ENCODE measurements around the gene SMPX. TPM values are rescaled to one million over a fixed set of nuclear protein-coding genes. Genes with fewer than 3 reads are reported as not detected.

The SMPX gene
- total RNA-seq, 2 donors from 2014 or later, result 2.4 TPM; not detected in 1

DNA sequence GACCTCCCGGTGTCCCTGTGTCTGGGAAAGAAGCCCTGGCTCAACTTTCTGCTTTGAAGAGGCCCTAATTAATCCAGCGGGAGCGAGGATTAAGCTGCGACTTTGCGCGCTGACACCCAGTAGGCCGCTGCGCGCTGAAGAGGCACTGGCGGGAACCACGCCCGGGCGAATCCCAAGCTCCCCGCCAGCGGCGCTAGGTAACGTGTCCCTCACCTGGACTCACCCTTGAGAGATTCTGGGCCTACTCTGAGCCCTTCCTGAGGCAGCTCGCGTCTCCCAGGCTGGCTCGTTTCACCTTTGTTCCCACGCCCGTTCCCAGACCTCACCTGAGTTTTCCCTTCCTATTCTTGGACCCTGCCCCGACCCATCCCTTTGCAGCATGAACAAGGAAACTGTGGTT lies 99.2 kb downstream of the SMPX start:
- H3K4me3 ChIP-seq, result peak overlapping the region; percentile 30

DNA sequence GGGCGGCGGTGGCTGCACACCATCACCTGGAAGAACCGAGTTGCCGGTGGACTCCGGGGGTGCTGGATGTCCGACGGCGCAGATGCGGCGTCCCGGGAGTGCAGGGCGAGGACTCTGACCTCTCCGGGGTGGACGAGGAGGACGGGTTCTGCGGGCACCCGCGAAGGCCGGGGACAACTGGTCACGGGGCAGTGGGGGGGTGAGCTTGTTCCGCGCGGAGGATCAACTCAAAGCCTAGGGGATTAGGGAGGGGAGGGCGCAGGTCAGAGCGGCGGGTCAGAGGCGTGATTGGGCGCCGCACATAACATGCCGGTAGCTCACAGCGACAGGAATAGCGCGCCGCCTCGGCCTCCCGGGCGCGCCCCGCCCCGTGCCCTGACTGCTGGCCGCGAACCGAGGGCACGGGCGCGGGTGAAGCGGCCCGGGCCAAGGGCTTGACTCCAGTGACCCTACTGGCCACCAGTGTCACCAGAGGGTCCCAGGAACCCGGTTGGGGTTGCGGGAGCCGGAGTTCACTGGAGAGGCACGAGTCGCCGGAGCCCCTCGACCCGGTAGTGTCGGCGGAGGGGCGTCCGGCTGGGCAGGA lies 99.7 kb downstream of the SMPX start, which contains the start of gene KLHL34:
KLHL34 (minus strand) TSS at position 179 of the 586 bp plus-strand sequence. CDS start 542 bp downstream, outside the sequence.
- H3K36me3 ChIP-seq, result no peaks in the 10 kb centered on the region
- H3K9me3 ChIP-seq, result no peaks in the 10 kb centered on the region
- peak within 1 kb of the TSS; percentile 55 for H3K27ac ChIP-seq
- H3K27me3 ChIP-seq, result peaks cover 7% of the 10 kb centered on the region
- TF ChIP-seq, protein P1, sequence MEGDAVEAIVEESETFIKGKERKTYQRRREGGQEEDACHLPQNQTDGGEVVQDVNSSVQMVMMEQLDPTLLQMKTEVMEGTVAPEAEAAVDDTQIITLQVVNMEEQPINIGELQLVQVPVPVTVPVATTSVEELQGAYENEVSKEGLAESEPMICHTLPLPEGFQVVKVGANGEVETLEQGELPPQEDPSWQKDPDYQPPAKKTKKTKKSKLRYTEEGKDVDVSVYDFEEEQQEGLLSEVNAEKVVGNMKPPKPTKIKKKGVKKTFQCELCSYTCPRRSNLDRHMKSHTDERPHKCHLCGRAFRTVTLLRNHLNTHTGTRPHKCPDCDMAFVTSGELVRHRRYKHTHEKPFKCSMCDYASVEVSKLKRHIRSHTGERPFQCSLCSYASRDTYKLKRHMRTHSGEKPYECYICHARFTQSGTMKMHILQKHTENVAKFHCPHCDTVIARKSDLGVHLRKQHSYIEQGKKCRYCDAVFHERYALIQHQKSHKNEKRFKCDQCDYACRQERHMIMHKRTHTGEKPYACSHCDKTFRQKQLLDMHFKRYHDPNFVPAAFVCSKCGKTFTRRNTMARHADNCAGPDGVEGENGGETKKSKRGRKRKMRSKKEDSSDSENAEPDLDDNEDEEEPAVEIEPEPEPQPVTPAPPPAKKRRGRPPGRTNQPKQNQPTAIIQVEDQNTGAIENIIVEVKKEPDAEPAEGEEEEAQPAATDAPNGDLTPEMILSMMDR (IDR thresholded peaks at IDR 0.05), result no peak
- H3K4me1 ChIP-seq, result no peaks in the 10 kb centered on the region
- peak within 1 kb of the TSS in 1 of 2 donors; percentile 55 for H3K9ac ChIP-seq (ENCODE audit: low read depth in 2 of 2, low read length in 2 of 2)
- peak within 1 kb of the TSS; percentile 30 for H3K4me3 ChIP-seq
- intact Hi-C loops (cut with DNase I), result no loop called here
- peak; percentile 31 for DNase-seq

More for the DNA sequence above, 99.2 kb downstream of the SMPX start:
- peak; percentile 66 for DNase-seq
- intact Hi-C loops (cut with DNase I), result no loop called here
- no peaks in the 10 kb centered on the region for H3K9me3 ChIP-seq
- peak overlapping the region in 1 of 2 donors; percentile 55 for H3K9ac ChIP-seq (ENCODE audit: low read depth in 2 of 2, low read length in 2 of 2)
- H3K27ac ChIP-seq, result peak overlapping the region; percentile 55
- H3K27me3 ChIP-seq, result peaks cover 7% of the 10 kb centered on the region
- TF ChIP-seq, protein P1 (IDR thresholded peaks at IDR 0.05), result no peak
- H3K4me1 ChIP-seq, result no peaks in the 10 kb centered on the region
- H3K36me3 ChIP-seq, result no peaks in the 10 kb centered on the region

DNA sequence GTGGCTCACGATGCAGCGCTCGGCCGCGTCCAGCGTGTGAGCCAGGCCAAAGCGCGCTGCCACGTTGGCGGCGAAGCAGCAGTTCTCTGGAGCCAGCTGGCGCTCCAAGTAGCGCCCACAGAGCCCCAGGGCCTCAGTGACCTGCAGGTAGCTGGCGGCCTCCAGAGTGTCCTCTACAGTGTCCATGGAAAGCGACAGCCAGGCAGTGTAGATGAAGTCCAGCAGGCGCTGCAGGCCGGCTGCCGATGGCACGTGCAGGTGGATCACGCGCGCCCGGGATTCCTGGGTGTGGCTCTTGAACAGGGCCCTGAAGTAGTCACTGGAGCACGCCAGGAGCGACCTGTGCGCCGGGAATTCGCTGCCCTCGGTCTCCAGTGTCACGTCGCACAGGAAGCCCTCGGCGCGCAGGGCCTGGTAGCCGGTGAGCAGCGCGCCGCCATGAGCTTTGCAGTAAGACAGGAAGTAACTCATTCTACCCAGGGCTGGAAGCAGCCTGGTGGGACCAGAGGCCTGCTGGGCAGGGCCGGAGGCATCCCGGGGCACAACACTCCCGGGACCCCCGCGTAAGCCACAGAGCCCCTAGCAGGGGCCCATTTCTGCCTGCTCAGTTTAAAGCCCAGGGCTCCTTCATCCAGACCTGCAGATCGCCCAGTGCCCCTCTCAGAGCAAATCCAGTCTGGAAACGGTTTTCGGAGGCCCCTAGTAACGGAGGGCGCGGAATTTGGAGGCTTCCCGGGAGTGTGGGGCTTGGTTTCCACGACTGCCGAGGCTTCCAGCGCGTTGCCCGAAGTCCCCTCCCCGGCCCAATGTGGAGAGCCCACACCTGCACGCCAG lies 100.4 kb downstream of the SMPX start:
- DNase-seq, result no peak

DNA sequence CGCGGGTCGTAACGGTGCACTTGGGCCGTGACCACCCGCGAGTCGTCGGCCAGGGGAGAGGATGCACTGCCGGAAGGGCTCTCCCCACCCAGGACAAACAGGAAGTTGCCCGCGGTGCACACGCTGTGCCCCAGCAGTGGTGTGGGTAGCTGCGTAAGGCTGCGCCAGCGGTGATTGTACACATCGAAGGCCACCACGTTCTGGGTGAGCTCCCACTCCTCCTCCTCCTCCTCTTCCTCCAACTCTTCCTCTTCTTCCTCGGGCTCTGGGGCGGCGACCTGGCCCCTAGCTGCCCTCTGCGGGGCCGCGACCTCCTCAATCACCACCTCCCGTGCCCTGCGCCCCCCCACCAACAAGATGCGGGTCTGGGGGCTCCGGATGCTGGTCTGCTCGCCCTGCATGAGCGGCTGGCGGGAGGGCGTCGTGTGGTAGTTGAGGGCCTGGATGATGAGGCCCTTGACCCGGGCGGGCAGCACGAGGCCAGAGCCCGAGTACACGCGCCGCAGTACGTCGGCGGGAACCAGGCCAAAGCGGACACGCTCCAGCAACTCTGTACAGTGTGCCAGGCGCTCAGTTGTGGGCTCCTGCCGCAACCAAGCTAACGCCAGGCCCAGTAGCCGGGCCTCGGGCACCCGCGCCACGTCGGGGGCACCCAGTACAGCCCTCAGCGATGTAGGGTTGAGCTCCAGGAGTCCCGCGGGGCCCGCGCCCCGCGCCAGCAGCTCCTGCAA lies 101.2 kb downstream of the SMPX start:
- Histone ChIP-seq H3K4me1 (no peaks in the 10 kb centered on the region), H3K27me3 (peaks cover 7% of the 10 kb centered on the region), H3K27ac (no peak overlapping the region), H3K4me3 (no peak overlapping the region), H3K9ac (ENCODE audit: low read depth in 2 of 2, low read length in 2 of 2) (no peak overlapping the region), H3K36me3 (no peaks in the 10 kb centered on the region), H3K9me3 (no peaks in the 10 kb centered on the region)
- intact Hi-C loops (cut with DNase I), result no loop called here
- TF ChIP-seq, protein P1 (IDR thresholded peaks at IDR 0.05), result no peak
- no peak for DNase-seq

More for the DNA sequence above, 100.4 kb downstream of the SMPX start:
- peaks cover 7% of the 10 kb centered on the region for H3K27me3 ChIP-seq
- H3K4me3 ChIP-seq, result peak overlapping the region; percentile 30
- TF ChIP-seq, protein P1 (IDR thresholded peaks at IDR 0.05), result no peak
- H3K36me3 ChIP-seq, result no peaks in the 10 kb centered on the region
- no peak overlapping the region for H3K27ac ChIP-seq
- no peak overlapping the region for H3K9ac ChIP-seq (ENCODE audit: low read depth in 2 of 2, low read length in 2 of 2)
- H3K4me1 ChIP-seq, result no peaks in the 10 kb centered on the region
- intact Hi-C loops (cut with DNase I), result no loop called here
- no peaks in the 10 kb centered on the region for H3K9me3 ChIP-seq

Other genes with a start within 250 kb of the SMPX start
- 1 to 10 TPM; 2.3 to 3.6 TPM for gene KLHL34, start 99.8 kb downstream of the SMPX start, total RNA-seq
- gene MBTPS2, start 81.5 kb upstream of the SMPX start, total RNA-seq, result 1 to 10 TPM; 8.3 to 8.8 TPM
- gene YY2, start 97.9 kb upstream of the SMPX start, total RNA-seq, result 1 to 10 TPM in 1 of 2 donors, under 1 TPM in 1; 0.66 to 1.5 TPM
- 100 to 1,000 TPM in 1 of 2 donors, 10 to 100 TPM in 1; 73.7 to 100 TPM for gene SMS, start 182.6 kb upstream of the SMPX start, total RNA-seq